Measurements from ENCODE around the gene HPRT1.

HPRT1 gene

GRCh38 chrX:134472041-134472440, 12.1 kb downstream of the HPRT1 start:
- no peak for DNase-seq (ENCODE audit: low read depth in 1 of 2, low spot score in 1 of 2)

GRCh38 chrX:134476284-134476683, 16.3 kb downstream of the HPRT1 start:
- no peak for DNase-seq (ENCODE audit: low read depth in 1 of 2, low spot score in 1 of 2)

- DNase-seq (ENCODE audit: low read depth in 1 of 2, low spot score in 1 of 2), result no peak
Measured at GRCh38 chrX:134478374-134478773, 18.4 kb downstream of the HPRT1 start.

GRCh38 chrX:134480061-134480460, 20.1 kb downstream of the HPRT1 start:
- no peak for DNase-seq (ENCODE audit: low read depth in 1 of 2, low spot score in 1 of 2)

GRCh38 chrX:134481339-134481738, 21.4 kb downstream of the HPRT1 start:
- no peak for DNase-seq (ENCODE audit: low read depth in 1 of 2, low spot score in 1 of 2)

- DNase-seq (ENCODE audit: low read depth in 1 of 2, low spot score in 1 of 2), result no peak
Measured at GRCh38 chrX:134482371-134482770, 22.4 kb downstream of the HPRT1 start.

- no peak for DNase-seq (ENCODE audit: low read depth in 1 of 2, low spot score in 1 of 2)
Measured at GRCh38 chrX:134484039-134484438, 24.1 kb downstream of the HPRT1 start.

GRCh38 chrX:134501941-134502340, 42.0 kb downstream of the HPRT1 start:
- DNase-seq (ENCODE audit: low read depth in 1 of 2, low spot score in 1 of 2), result no peak

GRCh38 chrX:134502686-134503085, 42.7 kb downstream of the HPRT1 start:
- DNase-seq (ENCODE audit: low read depth in 1 of 2, low spot score in 1 of 2), result no peak

- no peak for DNase-seq (ENCODE audit: low read depth in 1 of 2, low spot score in 1 of 2)
Measured at GRCh38 chrX:134512566-134512965, 52.6 kb downstream of the HPRT1 start.

- no peak for DNase-seq (ENCODE audit: low read depth in 1 of 2, low spot score in 1 of 2)
Measured at GRCh38 chrX:134513091-134513490, 53.1 kb downstream of the HPRT1 start.

GRCh38 chrX:134520860-134521390, 61.0 kb downstream of the HPRT1 start:
- no peak for DNase-seq (ENCODE audit: low read depth in 1 of 2, low spot score in 1 of 2)

- DNase-seq (ENCODE audit: low read depth in 1 of 2, low spot score in 1 of 2), result no peak
Measured at GRCh38 chrX:134524181-134524580, 64.2 kb downstream of the HPRT1 start.

GRCh38 chrX:134525086-134525792, 65.3 kb downstream of the HPRT1 start:
- no peak for DNase-seq (ENCODE audit: low read depth in 1 of 2, low spot score in 1 of 2)

- no peak for DNase-seq (ENCODE audit: low read depth in 1 of 2, low spot score in 1 of 2)
Measured at GRCh38 chrX:134526399-134526798, 66.4 kb downstream of the HPRT1 start.

GRCh38 chrX:134528960-134529359, 69.0 kb downstream of the HPRT1 start:
- DNase-seq (ENCODE audit: low read depth in 1 of 2, low spot score in 1 of 2), result no peak

GRCh38 chrX:134529481-134529880, 69.5 kb downstream of the HPRT1 start:
- no peak for DNase-seq (ENCODE audit: low read depth in 1 of 2, low spot score in 1 of 2)

- DNase-seq (ENCODE audit: low read depth in 1 of 2, low spot score in 1 of 2), result no peak
Measured at GRCh38 chrX:134530845-134531244, 70.9 kb downstream of the HPRT1 start.

- no peak for DNase-seq (ENCODE audit: low read depth in 1 of 2, low spot score in 1 of 2)
Measured at GRCh38 chrX:134533352-134533751, 73.4 kb downstream of the HPRT1 start.

GRCh38 chrX:134533952-134534351, 74.0 kb downstream of the HPRT1 start:
- no peak for DNase-seq (ENCODE audit: low read depth in 1 of 2, low spot score in 1 of 2)

GRCh38 chrX:134537179-134537955, 77.4 kb downstream of the HPRT1 start:
- no peak for DNase-seq (ENCODE audit: low read depth in 1 of 2, low spot score in 1 of 2)

GRCh38 chrX:134538316-134538715, 78.4 kb downstream of the HPRT1 start:
- no peak for DNase-seq (ENCODE audit: low read depth in 1 of 2, low spot score in 1 of 2)

Measured in activated T-helper 1 cell treated with anti-CD3 and anti-CD28 coated beads, Interleukin-2, amount 50 U/mL, for 16 hours (primary cell).